ENCODE results near the gene SRCAP.
A peak's percentile ranks its signal among the peaks of the same experiment; 100 is the strongest.

Gene SRCAP

GRCh38 chr16:30777591-30778297 lies 78.8 kb downstream of the SRCAP start:
- DNase-seq: no peak

GRCh38 chr16:30778549-30779244 lies 79.7 kb downstream of the SRCAP start:
- DNase-seq: no peak

GRCh38 chr16:30779596-30779995 lies 80.6 kb downstream of the SRCAP start:
- no peak for DNase-seq

- DNase-seq: no peak
Measured at GRCh38 chr16:30780021-30780420, 81.0 kb downstream of the SRCAP start.

GRCh38 chr16:30780549-30780948 lies 81.6 kb downstream of the SRCAP start:
- no peak for DNase-seq

- no peak for DNase-seq
Measured at GRCh38 chr16:30782486-30783279, 83.7 kb downstream of the SRCAP start.

GRCh38 chr16:30783280-30784109 lies 84.5 kb downstream of the SRCAP start:
- no peak for DNase-seq

- no peak for DNase-seq
Measured at GRCh38 chr16:30784215-30784614, 85.2 kb downstream of the SRCAP start.

- DNase-seq: no peak
Measured at GRCh38 chr16:30785126-30786106, 86.4 kb downstream of the SRCAP start.

GRCh38 chr16:30786115-30786935 lies 87.4 kb downstream of the SRCAP start:
- DNase-seq: peak; percentile 4

GRCh38 chr16:30786936-30787612 lies 88.1 kb downstream of the SRCAP start, which contains the start of gene ZNF629:
ZNF629 (minus strand) TSS chr16:30787205; CDS start chr16:30784482, 2,723 bp downstream.
- DNase-seq: peak; percentile 67

- no peak for DNase-seq
Measured at GRCh38 chr16:30787613-30788378, 88.8 kb downstream of the SRCAP start.

Data from DMS79 treated with DMSO at 0.1 percent for 48 hours (cell line).